C4-2B (cell line): ENCODE measurements around the gene EIF5A2.
A peak's percentile ranks its signal among the peaks of the same experiment; 100 is the strongest.

Experiments
- H3K27ac ChIP-seq: fragments of 450-650 bp; 2 replicates; pipeline ENCODE4 v1.5.1; 2017
- CTCF ChIP-seq: fragments of 450-650 bp; conservative IDR thresholded peaks from 2 replicates; pipeline ENCODE4 v1.5.1; 2017; ENCODE audit warnings: mild to moderate bottlenecking
- ZFX ChIP-seq: fragments of 450-650 bp; IDR thresholded peaks from 2 replicates; pipeline ENCODE4 v1.6.1; 2017

EIF5A2 gene

GRCh38 chr3:170862618-170863374 lies 45.6 kb downstream of the EIF5A2 start:
- no peak for TF ChIP-seq ZFX
- no peak for TF ChIP-seq CTCF
- no peak overlapping the region for H3K27ac ChIP-seq

- TF ChIP-seq ZFX (no peak), CTCF (no peak)
Measured at GRCh38 chr3:170858599-170858998, 49.8 kb downstream of the EIF5A2 start.

GRCh38 chr3:170852324-170852723 lies 56.1 kb downstream of the EIF5A2 start:
- no peak overlapping the region for H3K27ac ChIP-seq
- no peak for TF ChIP-seq ZFX
- TF ChIP-seq CTCF = no peak

More at GRCh38 chr3:170858599-170858998, 49.8 kb downstream of the EIF5A2 start:
- no peak overlapping the region for H3K27ac ChIP-seq

GRCh38 chr3:170848292-170848917 lies 60.0 kb downstream of the EIF5A2 start:
- no peak overlapping the region for H3K27ac ChIP-seq
- TF ChIP-seq ZFX = no peak
- peak; percentile 84 for TF ChIP-seq CTCF

- TF ChIP-seq CTCF = no peak
- TF ChIP-seq ZFX = no peak
- H3K27ac ChIP-seq = no peak overlapping the region
Measured at GRCh38 chr3:170844377-170844776, 64.1 kb downstream of the EIF5A2 start.

GRCh38 chr3:170840291-170840859 lies 68.1 kb downstream of the EIF5A2 start:
- TF ChIP-seq CTCF = no peak
- TF ChIP-seq ZFX = no peak

GRCh38 chr3:170839518-170840100 lies 68.8 kb downstream of the EIF5A2 start:
- no peak overlapping the region for H3K27ac ChIP-seq
- no peak for TF ChIP-seq CTCF
- TF ChIP-seq ZFX = no peak

More at GRCh38 chr3:170840291-170840859, 68.1 kb downstream of the EIF5A2 start:
- H3K27ac ChIP-seq = no peak overlapping the region
